Retinal pigment epithelial cell (primary cell): ENCODE measurements around the gene PUM2.
"Not testable (repeated sequence)": the region's sequence is repeated elsewhere in the genome, so short reads cannot be mapped to it uniquely, and the experiment has no call there.

ENCODE experiments used
- DNase-seq: peaks from one replicate; pipeline ENCODE4 v3.0.0-alpha.2; 2010; ENCODE audit warnings: low read depth
- H3K4me3 ChIP-seq: 2 replicates; pipeline ENCODE4 v1.5.1; 2011; ENCODE audit warnings: mild to moderate bottlenecking, low read length, control low read depth, moderate library complexity
- CTCF ChIP-seq: conservative IDR thresholded peaks from 2 replicates; pipeline ENCODE4 v1.5.1; 2011; ENCODE audit warnings: low read depth, low read length, control low read depth, inconsistent platforms

Gene PUM2

GRCh38 chr2:20378891-20379519 lies 28.4 kb upstream of the PUM2 start:
- DNase-seq: no peak
- peak; percentile 96 for TF ChIP-seq CTCF
- H3K4me3 ChIP-seq: no peak overlapping the region

- no peak for TF ChIP-seq CTCF
- H3K4me3 ChIP-seq: no peak overlapping the region
- DNase-seq: no peak
Observed at GRCh38 chr2:20378341-20378740, 27.7 kb upstream of the PUM2 start.

- no peak for DNase-seq
- no peak overlapping the region for H3K4me3 ChIP-seq
- TF ChIP-seq CTCF: no peak
Observed at GRCh38 chr2:20377741-20378140, 27.1 kb upstream of the PUM2 start.

- DNase-seq, H3K4me3 ChIP-seq: not testable (repeated sequence)
Observed at GRCh38 chr2:20374982-20375381, 24.3 kb upstream of the PUM2 start.

- no peak for TF ChIP-seq CTCF
- DNase-seq: no peak
- H3K4me3 ChIP-seq: no peak overlapping the region
Observed at GRCh38 chr2:20372896-20373640, 22.4 kb upstream of the PUM2 start.

GRCh38 chr2:20371323-20372025 lies 20.8 kb upstream of the PUM2 start:
- DNase-seq: no peak
- no peak for TF ChIP-seq CTCF
- no peak overlapping the region for H3K4me3 ChIP-seq

GRCh38 chr2:20370191-20370590 lies 19.5 kb upstream of the PUM2 start:
- DNase-seq: no peak
- no peak overlapping the region for H3K4me3 ChIP-seq
- no peak for TF ChIP-seq CTCF
